ENCODE measurements around the gene STX8.

GRCh38 chr17:9424071-9424640 is 151.5 kb downstream of the STX8 start:
- no peak for TF ChIP-seq POLR2A (IDR thresholded peaks at IDR 0.05; ENCODE audit: low read depth, low read length)
- no peak for TF ChIP-seq POLR2AphosphoS5 (IDR thresholded peaks at IDR 0.05; ENCODE audit: low read depth, low read length)

Data from GM12892 (cell line).